Fibroblast of pulmonary artery (primary cell): ENCODE data around the gene KCNMA1.

Experiments
- DNase-seq: peaks from one replicate; pipeline ENCODE4 v3.0.0-alpha.2; 2010; ENCODE audit warnings: low read depth
- H3K4me3 ChIP-seq: replicated peaks from 2 replicates; pipeline ENCODE4 v1.5.1; 2011; ENCODE audit warnings: low read depth, mild to moderate bottlenecking, control low read depth, low read length, moderate library complexity
- CTCF ChIP-seq: IDR thresholded peaks from 2 replicates; pipeline ENCODE4 v1.5.1; 2011; ENCODE audit warnings: mild to moderate bottlenecking, control low read depth, low read length, inconsistent platforms; ENCODE audit errors: missing control alignments

KCNMA1 gene

GRCh38 chr10:77072836-77073662 lies 564.6 kb downstream of the KCNMA1 start:
- peak; percentile 39 for DNase-seq
- no peak overlapping the region for H3K4me3 ChIP-seq
- TF ChIP-seq CTCF, result no peak

GRCh38 chr10:77072361-77072835 lies 565.2 kb downstream of the KCNMA1 start:
- no peak for TF ChIP-seq CTCF
- no peak for DNase-seq
- no peak overlapping the region for H3K4me3 ChIP-seq

GRCh38 chr10:77071956-77072355 lies 565.7 kb downstream of the KCNMA1 start:
- no peak for DNase-seq
- no peak for TF ChIP-seq CTCF
- no peak overlapping the region for H3K4me3 ChIP-seq

- DNase-seq, result no peak
- no peak for TF ChIP-seq CTCF
- H3K4me3 ChIP-seq, result no peak overlapping the region
Observed at GRCh38 chr10:77071001-77071511, 566.6 kb downstream of the KCNMA1 start.

GRCh38 chr10:77070346-77070745 lies 567.3 kb downstream of the KCNMA1 start:
- no peak for TF ChIP-seq CTCF
- no peak overlapping the region for H3K4me3 ChIP-seq
- no peak for DNase-seq

GRCh38 chr10:77068969-77069368 lies 568.6 kb downstream of the KCNMA1 start:
- no peak overlapping the region for H3K4me3 ChIP-seq
- TF ChIP-seq CTCF, result no peak
- DNase-seq, result no peak
